KOPT-K1 (cell line): ENCODE measurements around the gene IMPA2.
"Not testable (repeated sequence)": the region's sequence is repeated elsewhere in the genome, so short reads cannot be mapped to it uniquely, and the experiment has no call there.

Experiments used
- H3K27ac ChIP-seq: fragments of 200-600 bp; sonication (generic); 2 replicates; pipeline ENCODE4 v1.5.1; 2016; ENCODE audit warnings: antibody characterized with exemption, mild to moderate bottlenecking, low read depth, low read length; ENCODE audit not compliant: poor library complexity, severe bottlenecking
- H3K36me3 ChIP-seq: fragments of 200-600 bp; sonication (generic); 2 replicates; pipeline ENCODE4 v1.5.1; 2017; ENCODE audit warnings: antibody characterized with exemption, mild to moderate bottlenecking, low read length, moderate library complexity; ENCODE audit not compliant: insufficient read depth
- H3K9me3 ChIP-seq: fragments of 200-600 bp; sonication (generic); 2 replicates; pipeline ENCODE4 v1.5.1; 2017; ENCODE audit warnings: antibody characterized with exemption, low read length, mild to moderate bottlenecking; ENCODE audit not compliant: insufficient read depth, poor library complexity, severe bottlenecking

The IMPA2 gene

DNA sequence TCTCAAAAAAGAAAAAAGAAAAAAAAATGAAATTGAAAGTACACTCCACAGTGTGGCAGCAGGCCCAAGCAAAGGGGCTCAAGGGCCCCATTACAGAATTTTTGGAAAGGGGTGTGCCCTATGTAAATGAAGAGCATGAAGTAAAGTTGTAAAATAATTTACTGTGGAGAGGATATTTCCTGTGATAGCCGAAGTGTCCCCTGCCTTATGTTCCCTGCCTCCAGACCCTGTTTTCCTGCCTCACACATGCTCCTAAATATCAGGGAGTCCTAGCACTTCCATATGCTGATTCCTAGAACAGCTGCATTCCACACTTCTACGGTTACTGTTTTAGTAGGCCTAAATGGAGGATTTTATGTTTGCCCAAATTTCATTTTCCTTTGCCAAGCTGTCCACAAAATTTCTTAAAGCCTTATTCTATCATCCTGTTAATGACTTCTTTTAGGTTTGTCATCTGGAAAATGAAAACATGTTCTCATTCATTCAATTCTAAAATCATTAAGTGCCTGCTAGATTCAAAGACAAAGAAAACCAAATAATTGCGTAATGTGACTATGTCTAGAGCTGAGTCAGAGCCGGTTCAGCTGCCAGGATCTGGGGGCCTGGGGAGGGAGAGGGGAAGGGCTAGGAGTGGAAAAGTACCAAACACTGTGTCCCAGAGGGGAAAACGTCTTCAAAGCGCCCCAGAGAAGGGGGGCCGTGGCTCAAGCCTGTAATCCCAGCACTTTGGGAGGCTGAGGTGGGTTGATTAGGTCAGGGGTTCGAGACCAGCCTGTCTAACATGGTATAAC is 25.9 kb upstream of the IMPA2 start:
- no peak overlapping the region for H3K27ac ChIP-seq
- H3K36me3 ChIP-seq, result no peaks in the 10 kb centered on the region
- peaks cover 19% of the 10 kb centered on the region for H3K9me3 ChIP-seq

DNA sequence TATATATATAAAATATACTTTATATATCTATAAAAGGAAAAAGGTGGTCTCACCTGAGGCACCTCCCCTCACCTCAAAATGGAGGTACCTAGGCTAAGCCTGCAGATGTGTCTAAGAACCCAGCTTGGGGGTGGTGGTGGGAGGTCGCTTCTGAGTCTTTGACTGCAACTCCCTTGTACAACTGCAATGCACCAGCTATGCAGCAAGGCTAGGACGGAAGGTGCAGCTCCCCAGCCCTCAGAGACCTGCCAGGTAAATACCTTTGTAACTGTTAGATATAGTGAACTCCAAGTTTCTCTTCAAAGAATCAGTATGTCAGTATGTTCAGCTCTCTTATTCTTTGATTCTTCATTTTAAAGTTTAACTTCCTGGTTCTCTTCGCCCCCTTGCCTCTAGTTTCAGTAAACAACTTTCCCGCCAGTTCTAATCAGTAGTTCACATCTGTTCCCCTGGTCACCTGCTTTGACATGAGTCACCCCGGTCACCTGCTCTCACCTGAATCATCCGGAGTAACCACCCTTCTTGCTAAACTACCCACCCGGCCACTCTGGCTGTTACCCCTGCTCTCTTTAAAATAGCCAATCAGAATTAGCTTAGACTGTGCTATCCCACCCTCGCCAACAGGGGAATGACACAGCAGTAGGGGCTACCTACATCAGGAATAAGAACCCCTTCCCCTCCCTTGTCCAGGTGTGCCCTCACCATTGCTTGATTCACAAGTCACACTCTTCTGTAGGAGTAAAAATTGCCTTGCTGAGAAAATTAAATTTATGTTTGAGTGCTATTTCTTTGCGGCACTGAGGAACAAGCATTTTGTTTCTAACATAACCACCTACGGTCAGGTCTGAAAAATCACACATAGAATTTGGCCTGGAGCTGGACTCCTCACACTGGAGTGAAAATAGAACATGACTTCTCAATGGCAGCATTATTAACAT is 24.7 kb upstream of the IMPA2 start:
- Histone ChIP-seq H3K9me3 (peaks cover 19% of the 10 kb centered on the region), H3K36me3 (no peaks in the 10 kb centered on the region), H3K27ac (no peak overlapping the region)

GRCh38 chr18:11957636-11958035 is 23.7 kb upstream of the IMPA2 start:
- no peak overlapping the region for H3K27ac ChIP-seq
- H3K36me3 ChIP-seq, result no peaks in the 10 kb centered on the region

GRCh38 chr18:11959651-11960050 is 21.7 kb upstream of the IMPA2 start:
- peaks cover 19% of the 10 kb centered on the region for H3K9me3 ChIP-seq
- H3K27ac ChIP-seq, H3K36me3 ChIP-seq: not testable (repeated sequence)

More at GRCh38 chr18:11957636-11958035, 23.7 kb upstream of the IMPA2 start:
- peaks cover 19% of the 10 kb centered on the region for H3K9me3 ChIP-seq

GRCh38 chr18:11960743-11961380 is 20.4 kb upstream of the IMPA2 start:
- H3K27ac ChIP-seq, result no peak overlapping the region
- H3K36me3 ChIP-seq, result no peaks in the 10 kb centered on the region
- peaks cover 19% of the 10 kb centered on the region for H3K9me3 ChIP-seq

- peaks cover 5% of the 10 kb centered on the region for H3K9me3 ChIP-seq
- H3K27ac ChIP-seq, result no peak overlapping the region
- H3K36me3 ChIP-seq, result no peaks in the 10 kb centered on the region
Measured at GRCh38 chr18:11962597-11962996, 18.7 kb upstream of the IMPA2 start.

DNA sequence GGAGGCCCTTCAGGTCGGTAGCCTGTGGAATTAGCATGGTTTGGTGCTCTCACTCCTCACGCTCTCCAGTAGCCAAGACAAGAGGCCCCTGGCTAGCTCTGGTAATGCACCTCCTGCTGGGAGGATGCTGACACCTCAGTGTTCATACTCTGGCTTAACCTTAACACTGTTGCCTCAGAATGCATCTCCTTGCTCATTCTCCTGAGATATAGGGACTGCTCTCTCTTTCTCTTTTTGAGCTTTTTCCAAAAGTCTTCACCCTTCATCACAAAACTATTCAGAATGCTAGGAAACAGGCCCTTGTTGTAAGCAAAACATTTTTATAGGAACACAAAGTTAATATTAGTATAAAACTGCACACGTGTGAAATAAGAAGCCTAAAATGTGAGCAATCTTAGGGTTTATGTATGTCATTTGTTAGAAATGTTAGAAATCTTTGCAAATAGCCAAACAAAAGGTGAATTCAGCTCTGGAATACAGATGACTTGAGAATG is 17.3 kb upstream of the IMPA2 start:
- no peaks in the 10 kb centered on the region for H3K36me3 ChIP-seq
- no peaks in the 10 kb centered on the region for H3K9me3 ChIP-seq
- no peak overlapping the region for H3K27ac ChIP-seq

DNA sequence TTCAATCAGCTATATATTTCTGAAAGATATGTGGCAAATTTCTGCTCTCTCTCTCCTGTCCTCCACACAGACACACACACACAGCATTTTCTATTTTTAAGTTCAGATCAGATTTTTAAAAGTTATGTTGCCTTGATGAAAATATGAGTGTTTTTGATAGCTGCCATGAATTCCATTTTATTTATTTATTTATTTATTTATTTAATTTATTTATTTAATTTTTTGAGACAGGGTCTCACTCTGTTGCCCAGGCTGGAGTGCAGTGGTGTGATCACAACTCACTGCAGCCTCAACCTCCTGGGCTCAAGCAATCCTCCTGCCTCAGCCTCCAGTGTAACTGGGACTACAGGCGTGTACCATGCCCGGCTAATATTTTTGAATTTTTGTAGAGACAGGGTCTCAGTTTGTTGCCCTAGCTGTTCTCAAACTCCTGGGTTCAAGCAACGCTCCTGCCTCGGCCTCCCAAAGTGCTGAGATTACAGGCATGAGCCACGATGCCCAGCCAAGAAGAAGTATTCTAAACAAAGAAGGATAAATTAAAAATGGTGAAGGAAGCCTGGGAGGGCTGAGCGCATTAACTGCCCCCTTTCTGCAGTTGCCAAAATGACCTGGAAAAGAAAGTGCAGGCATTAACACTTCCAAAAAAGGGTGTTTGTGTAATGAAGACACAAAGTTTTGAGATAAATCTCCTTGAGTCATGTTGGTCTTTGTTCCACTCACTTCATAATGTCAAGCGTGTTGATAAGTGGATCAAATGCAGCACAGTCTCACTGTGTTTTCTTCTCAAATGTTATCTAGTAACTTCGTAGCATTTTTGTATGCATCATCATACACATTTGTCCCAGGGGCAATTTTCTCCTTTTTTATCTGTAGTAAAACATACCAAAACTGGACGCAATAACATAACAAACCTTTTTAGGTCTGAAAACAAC is 11.1 kb upstream of the IMPA2 start:
- H3K36me3 ChIP-seq, result no peaks in the 10 kb centered on the region
- no peak overlapping the region for H3K27ac ChIP-seq
- no peaks in the 10 kb centered on the region for H3K9me3 ChIP-seq

GRCh38 chr18:11970836-11971226 is 10.5 kb upstream of the IMPA2 start:
- H3K27ac ChIP-seq, H3K36me3 ChIP-seq, H3K9me3 ChIP-seq: not testable (repeated sequence)

- no peak overlapping the region for H3K27ac ChIP-seq
- H3K9me3 ChIP-seq, result no peaks in the 10 kb centered on the region
- H3K36me3 ChIP-seq, result no peaks in the 10 kb centered on the region
Measured at GRCh38 chr18:11972371-11973174, 8.7 kb upstream of the IMPA2 start.

- no peak overlapping the region for H3K27ac ChIP-seq
- H3K36me3 ChIP-seq, result no peaks in the 10 kb centered on the region
- H3K9me3 ChIP-seq, result no peaks in the 10 kb centered on the region
Measured at GRCh38 chr18:11974741-11975325, 6.5 kb upstream of the IMPA2 start.

DNA sequence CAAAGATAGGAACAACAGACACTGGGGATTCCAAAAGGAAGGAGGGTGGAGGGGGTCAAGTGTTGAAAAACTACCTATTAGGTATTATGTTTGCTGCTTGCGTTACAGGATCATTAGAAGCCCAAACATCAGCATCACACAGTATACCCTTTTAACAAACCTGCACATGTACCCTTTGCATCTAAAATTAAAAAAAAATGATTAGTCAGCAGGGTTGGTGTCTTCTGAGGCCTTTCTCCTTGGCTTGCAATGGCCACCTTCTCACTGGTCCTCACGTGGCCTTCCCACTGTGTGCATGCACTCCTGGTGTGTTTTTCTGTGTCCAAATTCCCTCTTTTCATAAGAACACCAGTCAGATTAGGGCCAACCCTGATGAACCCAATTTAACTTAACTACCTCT is 5.6 kb upstream of the IMPA2 start:
- Histone ChIP-seq H3K36me3 (no peaks in the 10 kb centered on the region), H3K27ac (no peak overlapping the region), H3K9me3 (no peaks in the 10 kb centered on the region)
